ENCODE measurements around the gene MEX3B. TPM values are rescaled to one million over a fixed set of nuclear protein-coding genes. Genes with fewer than 3 reads are reported as not detected.

The MEX3B gene
- total and polyA plus RNA-seq, 2 donors (not counting 1 experiment from before 2014, with no cell fraction given): 2.6 to 8.1 TPM

DNA sequence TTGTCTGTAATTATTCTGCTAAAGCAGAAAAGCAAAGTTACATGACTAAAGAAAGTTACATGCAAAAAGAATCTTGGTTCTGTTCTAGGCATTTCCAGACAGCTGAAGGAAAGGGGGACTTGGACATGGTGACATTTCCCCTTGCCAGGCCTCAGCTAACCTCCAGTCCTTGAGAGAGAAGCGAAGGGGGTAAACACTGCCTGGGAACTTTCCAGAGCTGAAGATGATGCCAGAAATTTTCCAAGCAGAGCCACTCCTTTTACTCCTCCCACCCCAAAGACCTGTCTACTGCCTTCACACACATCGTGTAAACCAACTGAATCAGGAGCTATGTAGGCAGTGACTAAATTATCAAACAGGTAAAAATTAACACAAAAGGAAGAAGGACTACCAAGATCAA, 5.4 kb downstream of the MEX3B start:
- peaks cover 2% of the 10 kb centered on the region for H3K36me3 ChIP-seq (ENCODE audit: control insufficient read depth, insufficient read depth, low read length)
- H3K4me3 ChIP-seq (replicated peaks in 1 of 4; ENCODE audit: control extremely low read depth in 1 of 4, insufficient read depth in 1 of 4, low read depth in 3 of 4, low read length in 4 of 4): no peak overlapping the region
- no peak overlapping the region for H3K4me2 ChIP-seq (ENCODE audit: extremely low read depth, insufficient read depth, low read length)
- no peaks in the 10 kb centered on the region for H4K20me1 ChIP-seq (ENCODE audit: control insufficient read depth, extremely low read depth, insufficient read depth, low read length)
- H2AFZ ChIP-seq (ENCODE audit: low read length): no peak overlapping the region
- no peak for TF ChIP-seq EZH2 (IDR thresholded peaks at IDR 0.05; ENCODE audit: low read length, missing control alignments)
- TF ChIP-seq CTCF (conservative IDR thresholded peaks at IDR 0.05 in 1 of 2, IDR thresholded peaks at IDR 0.05 in 1 of 2; ENCODE audit: low read depth in 1 of 2, low read length in 2 of 2): no peak
- H3K9me3 ChIP-seq (ENCODE audit: control insufficient read depth, insufficient read depth, low read depth, low read length): no peaks in the 10 kb centered on the region
- no peaks in the 10 kb centered on the region for H3K27me3 ChIP-seq (ENCODE audit: control insufficient read depth, insufficient read depth, low read length)
- DNase-seq (ENCODE audit: low read depth in 2 of 2): no peak
- H3K9ac ChIP-seq (ENCODE audit: insufficient read depth, low read length): no peak overlapping the region
- peaks cover 13% of the 10 kb centered on the region for H3K79me2 ChIP-seq (ENCODE audit: control insufficient read depth, insufficient read depth, low read length)
- H3K4me1 ChIP-seq (ENCODE audit: control insufficient read depth, extremely low read depth, insufficient read depth, low read length): no peaks in the 10 kb centered on the region
- H3K27ac ChIP-seq (ENCODE audit: insufficient read depth, low read length): no peak overlapping the region

- H2AFZ ChIP-seq (ENCODE audit: low read length): no peak overlapping the region
- no peaks in the 10 kb centered on the region for H3K4me1 ChIP-seq (ENCODE audit: control insufficient read depth, extremely low read depth, insufficient read depth, low read length)
- H3K27me3 ChIP-seq (ENCODE audit: control insufficient read depth, insufficient read depth, low read length): no peaks in the 10 kb centered on the region
- no peak for TF ChIP-seq EZH2 (IDR thresholded peaks at IDR 0.05; ENCODE audit: low read length, missing control alignments)
- no peak for TF ChIP-seq CTCF (conservative IDR thresholded peaks at IDR 0.05 in 1 of 2, IDR thresholded peaks at IDR 0.05 in 1 of 2; ENCODE audit: low read depth in 1 of 2, low read length in 2 of 2)
- no peak overlapping the region for H3K4me2 ChIP-seq (ENCODE audit: extremely low read depth, insufficient read depth, low read length)
- H3K9me3 ChIP-seq (ENCODE audit: control insufficient read depth, insufficient read depth, low read depth, low read length): no peaks in the 10 kb centered on the region
- no peak overlapping the region for H3K27ac ChIP-seq (ENCODE audit: insufficient read depth, low read length)
- H3K9ac ChIP-seq (ENCODE audit: insufficient read depth, low read length): no peak overlapping the region
- H3K4me3 ChIP-seq (replicated peaks in 1 of 4; ENCODE audit: control extremely low read depth in 1 of 4, insufficient read depth in 1 of 4, low read depth in 3 of 4, low read length in 4 of 4): no peak overlapping the region
- peaks cover 2% of the 10 kb centered on the region for H3K36me3 ChIP-seq (ENCODE audit: control insufficient read depth, insufficient read depth, low read length)
- H3K79me2 ChIP-seq (ENCODE audit: control insufficient read depth, insufficient read depth, low read length): peaks cover 13% of the 10 kb centered on the region
- no peaks in the 10 kb centered on the region for H4K20me1 ChIP-seq (ENCODE audit: control insufficient read depth, extremely low read depth, insufficient read depth, low read length)
- no peak for DNase-seq (ENCODE audit: low read depth in 2 of 2)
Observed at GRCh38 chr15:82039871-82040270, 5.9 kb downstream of the MEX3B start.

GRCh38 chr15:82036461-82036860, 9.4 kb downstream of the MEX3B start:
- no peak overlapping the region for H3K27ac ChIP-seq (ENCODE audit: insufficient read depth, low read length)
- no peak overlapping the region for H3K9ac ChIP-seq (ENCODE audit: insufficient read depth, low read length)
- H3K4me2 ChIP-seq (ENCODE audit: extremely low read depth, insufficient read depth, low read length): no peak overlapping the region
- no peaks in the 10 kb centered on the region for H3K79me2 ChIP-seq (ENCODE audit: control insufficient read depth, insufficient read depth, low read length)
- H3K27me3 ChIP-seq (ENCODE audit: control insufficient read depth, insufficient read depth, low read length): no peaks in the 10 kb centered on the region
- H3K4me1 ChIP-seq (ENCODE audit: control insufficient read depth, extremely low read depth, insufficient read depth, low read length): no peaks in the 10 kb centered on the region
- TF ChIP-seq CTCF (conservative IDR thresholded peaks at IDR 0.05 in 1 of 2, IDR thresholded peaks at IDR 0.05 in 1 of 2; ENCODE audit: low read depth in 1 of 2, low read length in 2 of 2) (no peak), EZH2 (IDR thresholded peaks at IDR 0.05; ENCODE audit: low read length, missing control alignments) (no peak)
- DNase-seq (ENCODE audit: low read depth in 2 of 2): no peak
- H3K9me3 ChIP-seq (ENCODE audit: control insufficient read depth, insufficient read depth, low read depth, low read length): no peaks in the 10 kb centered on the region
- H2AFZ ChIP-seq (ENCODE audit: low read length): no peak overlapping the region
- H4K20me1 ChIP-seq (ENCODE audit: control insufficient read depth, extremely low read depth, insufficient read depth, low read length): no peaks in the 10 kb centered on the region
- no peaks in the 10 kb centered on the region for H3K36me3 ChIP-seq (ENCODE audit: control insufficient read depth, insufficient read depth, low read length)
- no peak overlapping the region for H3K4me3 ChIP-seq (replicated peaks in 1 of 4; ENCODE audit: control extremely low read depth in 1 of 4, insufficient read depth in 1 of 4, low read depth in 3 of 4, low read length in 4 of 4)
